AG09319 (cell line): ENCODE results near the gene UPF2.

Experiments
- DNase-seq: peaks from one replicate; pipeline ENCODE4 v3.0.0-alpha.2; 2010; ENCODE audit warnings: low read depth; ENCODE audit errors: extremely low read depth
- TF ChIP-seq, protein P1 (sequence below): IDR thresholded peaks from 2 replicates; pipeline ENCODE4 v1.5.1; 2011; ENCODE audit warnings: low read depth, mild to moderate bottlenecking, inconsistent platforms, low read length, moderate library complexity

UPF2 gene

DNA sequence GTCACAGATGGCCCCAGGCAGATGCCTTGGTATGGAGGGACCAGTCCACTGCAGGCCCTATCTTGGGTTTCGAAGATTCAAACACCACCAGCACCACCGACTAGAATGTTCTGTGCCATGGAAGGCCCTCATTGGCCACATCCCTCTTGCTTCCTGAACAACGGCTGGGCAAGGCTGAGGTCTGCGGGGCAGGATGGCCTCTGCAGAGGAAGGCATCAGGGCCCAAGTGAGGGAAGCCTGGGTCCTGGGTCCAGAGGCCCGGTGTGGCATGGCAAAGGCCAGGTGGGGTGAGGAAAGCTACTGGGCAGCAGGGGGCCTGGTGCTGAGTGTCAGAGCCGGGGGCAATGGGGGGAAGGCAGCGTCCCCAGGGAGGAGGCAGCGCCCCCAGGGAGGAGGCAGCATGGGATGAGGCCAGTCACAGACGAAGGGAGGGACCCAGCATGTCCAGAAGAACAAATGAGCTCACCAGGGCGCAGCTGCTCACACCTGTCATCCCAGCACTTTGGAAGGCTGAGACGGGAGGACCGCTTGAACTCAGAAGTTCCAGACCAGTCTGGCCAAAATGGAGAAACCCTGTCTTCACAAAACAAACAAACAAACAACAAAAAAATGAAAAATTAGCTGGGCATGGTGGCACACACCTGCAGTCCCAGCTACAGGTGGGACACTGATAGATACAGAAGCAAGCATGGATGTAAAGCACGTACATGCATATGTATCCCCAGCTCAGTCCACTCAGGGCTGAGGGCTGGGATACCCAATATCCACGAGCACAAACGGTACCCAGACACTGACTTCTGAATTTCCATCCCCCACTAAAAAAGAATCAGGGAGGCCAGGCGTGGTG, 155.0 kb downstream of the UPF2 start:
- TF ChIP-seq, protein P1, sequence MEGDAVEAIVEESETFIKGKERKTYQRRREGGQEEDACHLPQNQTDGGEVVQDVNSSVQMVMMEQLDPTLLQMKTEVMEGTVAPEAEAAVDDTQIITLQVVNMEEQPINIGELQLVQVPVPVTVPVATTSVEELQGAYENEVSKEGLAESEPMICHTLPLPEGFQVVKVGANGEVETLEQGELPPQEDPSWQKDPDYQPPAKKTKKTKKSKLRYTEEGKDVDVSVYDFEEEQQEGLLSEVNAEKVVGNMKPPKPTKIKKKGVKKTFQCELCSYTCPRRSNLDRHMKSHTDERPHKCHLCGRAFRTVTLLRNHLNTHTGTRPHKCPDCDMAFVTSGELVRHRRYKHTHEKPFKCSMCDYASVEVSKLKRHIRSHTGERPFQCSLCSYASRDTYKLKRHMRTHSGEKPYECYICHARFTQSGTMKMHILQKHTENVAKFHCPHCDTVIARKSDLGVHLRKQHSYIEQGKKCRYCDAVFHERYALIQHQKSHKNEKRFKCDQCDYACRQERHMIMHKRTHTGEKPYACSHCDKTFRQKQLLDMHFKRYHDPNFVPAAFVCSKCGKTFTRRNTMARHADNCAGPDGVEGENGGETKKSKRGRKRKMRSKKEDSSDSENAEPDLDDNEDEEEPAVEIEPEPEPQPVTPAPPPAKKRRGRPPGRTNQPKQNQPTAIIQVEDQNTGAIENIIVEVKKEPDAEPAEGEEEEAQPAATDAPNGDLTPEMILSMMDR = no peak
- DNase-seq = no peak

DNA sequence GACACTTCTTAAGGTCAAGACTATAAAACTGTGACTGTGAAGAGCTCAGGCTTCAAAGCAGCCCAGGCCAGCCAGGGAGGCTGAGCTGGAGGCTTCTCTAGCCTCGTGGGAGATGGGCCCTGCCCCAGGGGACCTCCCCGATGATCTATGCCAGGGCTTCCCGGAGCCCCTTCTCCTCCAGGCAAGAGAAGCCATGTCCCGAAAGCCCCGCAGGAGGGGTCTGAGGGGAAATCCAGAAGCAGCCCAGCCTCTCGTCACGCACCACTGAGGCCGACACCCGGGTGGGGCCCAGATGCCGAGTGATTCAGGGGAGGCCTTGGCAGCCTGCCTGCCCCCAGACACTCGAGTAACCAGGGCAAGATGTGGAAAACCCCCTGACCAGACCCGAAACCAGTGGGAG, 155.8 kb downstream of the UPF2 start:
- DNase-seq = no peak
- TF ChIP-seq, protein P1 = no peak

DNA sequence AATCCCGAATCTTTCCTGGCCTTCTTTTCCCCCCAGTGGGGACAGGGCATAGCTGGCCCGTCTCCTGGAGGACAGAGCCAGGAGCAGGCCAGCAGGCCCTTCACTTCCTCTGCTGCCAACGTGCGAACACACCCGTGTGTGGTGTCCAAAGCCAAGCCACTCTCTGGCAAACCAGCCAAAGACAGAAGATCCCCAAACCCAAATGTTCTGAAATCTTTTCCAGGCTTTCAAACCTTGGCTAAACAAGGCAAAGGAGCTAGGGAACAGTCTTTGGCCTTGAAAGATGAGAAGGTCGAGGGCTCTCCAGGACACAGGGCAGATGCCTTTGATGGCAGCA, 156.5 kb downstream of the UPF2 start:
- no peak for DNase-seq
- TF ChIP-seq, protein P1 = no peak

DNA sequence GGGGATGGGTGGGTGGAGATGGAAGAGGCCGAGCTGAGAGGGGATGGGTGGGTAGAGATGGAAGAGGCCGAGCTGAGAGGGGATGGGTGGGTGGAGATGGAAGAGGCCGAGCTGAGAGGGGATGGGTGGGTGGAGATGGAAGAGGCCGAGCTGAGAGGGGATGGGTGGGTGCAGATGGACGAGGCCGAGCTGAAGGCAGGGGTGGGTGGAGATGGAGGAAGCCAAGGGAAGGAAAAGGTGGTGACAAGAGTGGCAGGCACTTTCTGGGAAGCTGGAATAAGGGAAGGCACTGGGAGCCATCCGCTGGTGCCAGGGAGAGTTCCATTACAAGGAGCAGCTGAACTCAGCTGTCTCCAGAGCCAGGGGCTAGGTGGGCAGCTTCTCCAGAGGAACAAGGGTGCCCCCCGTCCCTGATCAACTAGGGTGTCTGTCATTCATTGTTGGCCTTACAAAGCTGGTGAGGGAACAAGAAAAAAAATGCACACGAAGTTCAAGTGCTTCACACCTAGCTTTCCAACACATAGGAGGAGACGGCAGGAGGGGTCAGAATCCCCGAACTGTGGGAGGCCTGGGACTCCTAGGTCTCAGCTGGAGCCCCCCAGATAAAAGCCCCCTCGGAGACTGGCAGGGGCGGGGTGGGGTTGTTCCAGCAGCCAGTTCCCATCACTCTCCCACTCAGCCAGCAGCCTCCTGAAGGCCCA, 157.0 kb downstream of the UPF2 start:
- no peak for DNase-seq
- TF ChIP-seq, protein P1 = no peak

DNA sequence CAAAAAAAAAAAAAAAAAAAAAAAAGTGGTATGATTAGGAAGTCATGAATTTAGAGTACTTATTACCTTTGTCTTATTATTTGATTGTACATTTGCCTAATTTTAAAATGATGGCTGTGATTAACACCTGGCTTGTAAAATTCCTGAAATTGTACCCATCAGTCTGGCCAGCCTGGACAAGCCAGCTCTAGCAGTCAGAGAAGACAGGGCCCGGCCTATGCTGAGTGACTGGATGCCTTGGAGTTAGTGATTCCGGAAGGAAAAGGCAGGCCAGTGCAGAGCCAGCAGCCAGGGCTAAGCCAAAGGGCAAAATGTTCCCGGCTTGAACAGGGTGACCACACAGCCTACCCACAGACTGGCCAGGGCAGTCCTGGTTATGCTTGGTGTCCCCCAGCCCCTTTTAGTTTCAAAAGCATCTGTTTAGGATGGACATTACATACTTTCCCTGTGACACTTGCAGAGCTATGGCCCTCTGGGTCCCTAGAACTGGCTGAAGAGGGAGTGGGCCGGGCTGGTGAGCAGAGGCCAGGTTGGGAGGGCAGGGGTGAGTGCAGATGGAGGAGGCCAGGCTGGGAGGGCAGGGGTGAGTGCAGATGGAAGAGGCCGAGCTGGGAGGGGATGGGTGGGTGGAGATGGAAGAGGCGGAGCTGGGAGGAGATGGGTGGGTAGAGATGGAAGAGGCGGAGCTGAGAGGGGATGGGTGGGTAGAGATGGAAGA, 157.7 kb downstream of the UPF2 start:
- TF ChIP-seq, protein P1 = no peak

DNA sequence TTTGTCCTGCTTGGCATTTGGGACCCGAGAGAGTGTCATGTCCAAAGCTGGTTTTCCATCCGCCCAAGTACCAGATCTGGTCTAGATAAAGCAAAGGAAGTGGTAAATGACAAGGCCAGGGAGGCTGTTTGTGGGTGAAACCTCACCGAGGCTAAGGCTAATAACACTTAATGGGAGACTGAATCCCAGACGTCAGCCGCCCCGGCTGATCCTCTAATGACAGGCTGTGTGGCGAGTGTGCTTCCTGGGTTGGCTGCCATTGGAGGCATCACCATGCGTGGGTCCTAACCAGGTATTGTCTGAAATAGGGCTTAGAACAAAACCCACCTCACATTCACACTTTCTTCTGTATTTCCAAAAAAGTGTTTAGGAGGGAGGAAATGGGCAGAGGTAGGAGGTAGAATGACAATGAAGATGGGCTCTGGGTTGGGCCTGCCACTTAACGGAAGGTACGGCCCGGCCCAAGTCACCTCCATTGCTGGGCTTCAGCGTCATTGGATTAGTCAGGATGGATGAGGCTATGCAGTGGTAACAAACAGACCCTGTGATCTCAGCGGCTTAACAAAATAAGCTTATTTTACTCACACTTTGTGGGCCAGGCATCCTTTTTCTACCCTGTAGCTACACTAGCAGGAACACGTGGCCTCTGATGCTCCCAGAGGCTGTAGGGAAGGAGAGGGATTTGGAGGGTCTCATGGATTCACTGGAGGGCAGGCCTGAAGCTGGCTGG, 159.8 kb downstream of the UPF2 start:
- TF ChIP-seq, protein P1 = no peak
- DNase-seq = no peak

More for the DNA sequence above, 157.7 kb downstream of the UPF2 start:
- no peak for DNase-seq
